ENCODE measurements around the gene CUTC.

The CUTC gene

GRCh38 chr10:99784727-99785441 lies 52.9 kb downstream of the CUTC start:
- no peak for DNase-seq

- no peak for DNase-seq
These were observed 53.6 kb downstream of the CUTC start for GRCh38 chr10:99785646-99786045.

GRCh38 chr10:99787311-99787710 lies 55.3 kb downstream of the CUTC start:
- DNase-seq, result no peak

- no peak for DNase-seq
These were observed 55.9 kb downstream of the CUTC start for GRCh38 chr10:99787782-99788445.

GRCh38 chr10:99788598-99789256 lies 56.7 kb downstream of the CUTC start:
- no peak for DNase-seq

GRCh38 chr10:99791831-99792230 lies 59.8 kb downstream of the CUTC start:
- no peak for DNase-seq

GRCh38 chr10:99793819-99794218 lies 61.8 kb downstream of the CUTC start:
- no peak for DNase-seq

- DNase-seq, result no peak
These were observed 64.9 kb downstream of the CUTC start for GRCh38 chr10:99796928-99797327.

GRCh38 chr10:99798031-99798430 lies 66.0 kb downstream of the CUTC start:
- no peak for DNase-seq

- DNase-seq, result no peak
These were observed 66.9 kb downstream of the CUTC start for GRCh38 chr10:99798920-99799319.

- DNase-seq, result no peak
These were observed 67.6 kb downstream of the CUTC start for GRCh38 chr10:99799613-99800012.

- no peak for DNase-seq
These were observed 72.4 kb downstream of the CUTC start for GRCh38 chr10:99804471-99804870.

GRCh38 chr10:99805190-99805589 lies 73.2 kb downstream of the CUTC start:
- no peak for DNase-seq

Measured in activated CD4-positive, alpha-beta T cell treated with anti-CD3 and anti-CD28 coated beads for 4 hours (primary cell).